GM12892 (cell line): Measurements from ENCODE around the gene ITPR3.

Experiments
- POLR2A ChIP-seq: IDR thresholded peaks from 2 replicates; pipeline ENCODE4 v1.6.1; 2011; ENCODE audit warnings: low read depth, low read length, control low read depth
- POLR2AphosphoS5 ChIP-seq: IDR thresholded peaks from 2 replicates; pipeline ENCODE4 v1.6.1; 2011; ENCODE audit warnings: low read depth, low read length, control low read depth
- TAF1 ChIP-seq: IDR thresholded peaks from 2 replicates; pipeline ENCODE4 v1.6.1; 2011; ENCODE audit warnings: low read depth, mild to moderate bottlenecking, control low read depth, low read length, borderline replicate concordance

DNA sequence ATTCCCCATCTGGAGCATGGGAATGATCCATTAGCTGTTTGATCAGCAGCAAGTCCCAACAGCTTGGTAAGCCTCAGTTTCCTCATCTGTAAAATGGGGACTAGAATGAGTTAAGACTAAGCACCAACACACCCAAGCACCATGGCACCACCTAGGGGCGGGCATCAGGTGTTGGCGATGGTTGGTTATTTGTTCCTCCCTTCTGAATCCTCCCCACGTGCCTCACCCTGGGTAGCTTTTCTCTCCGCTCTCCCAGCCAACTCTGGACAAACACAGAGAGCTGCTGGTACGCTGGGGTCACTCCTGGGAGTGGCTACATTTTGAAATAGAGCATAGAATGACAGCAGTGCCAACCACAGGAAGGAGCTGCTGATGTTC lies 13.3 kb upstream of the ITPR3 start:
- TF ChIP-seq POLR2A (no peak), POLR2AphosphoS5 (no peak), TAF1 (no peak)
